Measurements from ENCODE around the gene IL25.
"Not testable (repeated sequence)": the region's sequence is repeated elsewhere in the genome, so short reads cannot be mapped to it uniquely, and the experiment has no call there.

Gene IL25

DNA sequence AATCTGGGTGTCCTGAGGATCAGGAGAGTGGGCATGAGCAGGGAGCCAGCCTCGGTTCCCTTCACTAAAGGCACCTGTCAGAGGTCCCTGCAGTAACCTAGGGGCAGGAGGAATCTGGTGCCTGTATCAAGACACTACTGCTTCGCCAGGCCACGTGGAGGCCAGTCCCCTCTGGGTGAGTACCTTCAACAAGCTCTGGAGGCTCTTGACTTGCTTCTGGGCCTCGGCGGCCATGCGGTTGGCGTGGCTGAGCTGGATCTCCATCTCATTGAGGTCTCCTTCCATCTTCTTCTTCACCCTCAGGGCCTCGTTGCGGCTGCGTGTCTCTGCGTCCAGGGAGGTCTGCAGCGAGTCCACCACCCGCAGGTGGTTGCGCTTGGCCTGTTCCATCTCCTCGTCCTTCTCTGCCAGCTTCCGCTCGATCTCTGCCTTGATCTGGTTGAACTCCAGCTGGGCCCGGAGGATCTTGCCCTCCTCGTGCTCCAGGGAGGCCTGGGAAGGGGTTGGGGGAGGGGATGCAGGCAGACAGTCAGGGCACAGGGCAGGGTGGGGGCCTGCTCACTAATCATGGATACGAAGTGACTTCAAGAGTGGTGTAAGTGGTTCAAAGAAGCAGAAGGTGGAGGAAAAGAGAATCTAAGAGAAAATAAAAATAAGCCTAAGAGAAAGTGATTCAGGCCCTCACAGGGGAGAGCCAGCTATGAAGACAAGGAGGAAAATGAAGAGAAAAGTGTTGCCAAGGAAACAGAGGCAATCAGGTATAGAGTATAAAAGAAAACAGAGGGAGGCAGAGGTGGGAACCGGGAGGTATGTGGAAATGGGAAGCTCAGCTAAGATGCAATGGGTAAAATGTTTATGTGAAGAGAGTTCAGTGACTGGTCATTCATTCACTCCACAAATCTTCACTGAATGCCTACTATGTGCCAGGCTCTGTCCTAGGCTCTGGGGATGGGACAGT lies 43.5 kb downstream of the IL25 start:
- H3K4me1 ChIP-seq (ENCODE audit: control insufficient read depth in 5 of 5, insufficient read depth in 5 of 5, low read length in 5 of 5) = no peaks in the 10 kb centered on the region
- H3K27ac ChIP-seq (ENCODE audit: low read depth, low read length) = no peak overlapping the region
- H3K27me3 ChIP-seq (ENCODE audit: control insufficient read depth in 5 of 5, insufficient read depth in 4 of 5, low read length in 5 of 5) = peaks cover 0 to 8% (median 5%) of the 10 kb centered on the region in 5 donors
- H3K9me3 ChIP-seq (ENCODE audit: control insufficient read depth in 5 of 5, low read length in 5 of 5) = no peaks in the 10 kb centered on the region
- H3K4me3 ChIP-seq (ENCODE audit: low read depth in 1 of 5, low read length in 5 of 5) = no peak overlapping the region
- H3K36me3 ChIP-seq (ENCODE audit: control insufficient read depth in 5 of 5, insufficient read depth in 5 of 5, low read length in 5 of 5) = no peaks in the 10 kb centered on the region
- H3K9ac ChIP-seq (ENCODE audit: low read length in 5 of 5) = no peak overlapping the region

DNA sequence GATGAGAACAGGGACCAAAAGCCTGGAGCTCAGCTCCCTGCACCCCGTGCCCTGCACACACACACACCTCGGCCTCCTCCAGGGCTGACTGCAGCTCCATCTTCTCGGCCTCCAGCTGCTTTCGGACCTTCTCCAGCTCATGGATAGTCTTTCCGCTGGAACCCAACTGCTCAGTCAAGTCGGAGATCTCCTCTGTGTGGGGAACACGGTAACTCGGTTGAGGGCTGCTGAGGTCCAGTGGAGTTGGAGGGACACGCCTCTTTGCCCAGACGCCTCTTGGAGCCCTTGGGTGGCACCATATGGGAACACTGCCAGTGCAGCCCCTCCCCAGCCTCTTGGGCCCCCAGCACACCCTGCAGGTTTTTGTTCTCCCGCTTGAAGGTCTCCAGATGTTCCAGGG lies 44.2 kb downstream of the IL25 start:
- H3K9me3 ChIP-seq (ENCODE audit: control insufficient read depth in 5 of 5, low read length in 5 of 5) = no peaks in the 10 kb centered on the region
- no peak overlapping the region for H3K27ac ChIP-seq (ENCODE audit: low read depth, low read length)
- no peaks in the 10 kb centered on the region for H3K4me1 ChIP-seq (ENCODE audit: control insufficient read depth in 5 of 5, insufficient read depth in 5 of 5, low read length in 5 of 5)
- H3K4me3 ChIP-seq (ENCODE audit: low read depth in 1 of 5, low read length in 5 of 5) = no peak overlapping the region
- no peak overlapping the region for H3K9ac ChIP-seq (ENCODE audit: low read length in 5 of 5)
- no peaks in the 10 kb centered on the region for H3K36me3 ChIP-seq (ENCODE audit: control insufficient read depth in 5 of 5, insufficient read depth in 5 of 5, low read length in 5 of 5)
- H3K27me3 ChIP-seq (ENCODE audit: control insufficient read depth in 5 of 5, insufficient read depth in 4 of 5, low read length in 5 of 5) = peaks cover 0 to 8% (median 5%) of the 10 kb centered on the region in 5 donors

DNA sequence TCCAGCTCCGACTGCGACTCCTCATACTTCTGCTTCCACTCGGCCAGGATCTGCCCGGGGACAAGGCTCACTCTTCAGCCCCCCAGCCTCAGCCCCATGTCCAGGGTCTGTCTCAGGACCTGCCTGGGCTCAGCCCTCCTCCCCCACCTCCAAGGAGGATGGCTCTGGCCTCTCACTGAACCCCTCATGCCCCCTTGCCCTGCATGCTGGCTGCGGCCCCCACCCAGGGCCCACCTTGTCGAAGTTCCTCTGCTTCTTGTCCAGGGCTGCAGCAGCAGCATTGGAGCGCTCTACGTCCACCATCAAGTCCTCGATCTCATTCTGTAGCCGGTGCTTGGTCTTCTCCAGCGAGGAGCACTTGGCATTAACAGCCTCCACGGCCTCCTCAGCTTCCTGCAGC lies 44.7 kb downstream of the IL25 start:
- H3K4me1 ChIP-seq (ENCODE audit: control insufficient read depth in 5 of 5, insufficient read depth in 5 of 5, low read length in 5 of 5); H3K4me3 ChIP-seq (ENCODE audit: low read depth in 1 of 5, low read length in 5 of 5); H3K27me3 ChIP-seq (ENCODE audit: control insufficient read depth in 5 of 5, insufficient read depth in 4 of 5, low read length in 5 of 5); H3K9me3 ChIP-seq (ENCODE audit: control insufficient read depth in 5 of 5, low read length in 5 of 5); H3K9ac ChIP-seq (ENCODE audit: low read length in 5 of 5); H3K36me3 ChIP-seq (ENCODE audit: control insufficient read depth in 5 of 5, insufficient read depth in 5 of 5, low read length in 5 of 5); H3K27ac ChIP-seq (ENCODE audit: low read depth, low read length): not testable (repeated sequence)

DNA sequence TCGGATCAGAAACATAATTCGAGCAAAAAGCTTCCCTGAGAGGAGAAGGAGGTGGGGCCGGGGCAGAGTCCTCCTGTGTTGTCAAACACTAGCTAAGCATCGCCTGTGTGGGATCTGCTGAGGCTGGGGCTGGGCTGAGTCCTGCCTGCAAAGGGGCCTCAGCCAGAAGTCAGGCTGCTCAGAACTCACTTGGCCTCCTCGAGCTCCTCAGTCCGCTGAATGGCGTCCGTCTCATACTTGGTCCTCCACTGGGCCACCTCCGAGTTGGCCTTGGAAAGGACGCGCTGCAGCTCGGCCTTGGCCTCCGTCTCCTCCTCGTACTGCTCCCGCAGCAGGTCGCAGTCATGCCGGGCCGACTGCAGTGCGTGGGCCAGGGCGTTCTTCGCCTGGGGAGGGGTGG lies 45.4 kb downstream of the IL25 start:
- no peak overlapping the region for H3K27ac ChIP-seq (ENCODE audit: low read depth, low read length)
- peaks cover 0 to 6% (median 2%) of the 10 kb centered on the region in 5 donors for H3K27me3 ChIP-seq (ENCODE audit: control insufficient read depth in 5 of 5, insufficient read depth in 4 of 5, low read length in 5 of 5)
- H3K4me3 ChIP-seq (ENCODE audit: low read depth in 1 of 5, low read length in 5 of 5) = no peak overlapping the region
- H3K9me3 ChIP-seq (ENCODE audit: control insufficient read depth in 5 of 5, low read length in 5 of 5) = no peaks in the 10 kb centered on the region
- H3K9ac ChIP-seq (ENCODE audit: low read length in 5 of 5) = no peak overlapping the region
- H3K36me3 ChIP-seq (ENCODE audit: control insufficient read depth in 5 of 5, insufficient read depth in 5 of 5, low read length in 5 of 5) = no peaks in the 10 kb centered on the region
- H3K4me1 ChIP-seq (ENCODE audit: control insufficient read depth in 5 of 5, insufficient read depth in 5 of 5, low read length in 5 of 5) = no peaks in the 10 kb centered on the region

DNA sequence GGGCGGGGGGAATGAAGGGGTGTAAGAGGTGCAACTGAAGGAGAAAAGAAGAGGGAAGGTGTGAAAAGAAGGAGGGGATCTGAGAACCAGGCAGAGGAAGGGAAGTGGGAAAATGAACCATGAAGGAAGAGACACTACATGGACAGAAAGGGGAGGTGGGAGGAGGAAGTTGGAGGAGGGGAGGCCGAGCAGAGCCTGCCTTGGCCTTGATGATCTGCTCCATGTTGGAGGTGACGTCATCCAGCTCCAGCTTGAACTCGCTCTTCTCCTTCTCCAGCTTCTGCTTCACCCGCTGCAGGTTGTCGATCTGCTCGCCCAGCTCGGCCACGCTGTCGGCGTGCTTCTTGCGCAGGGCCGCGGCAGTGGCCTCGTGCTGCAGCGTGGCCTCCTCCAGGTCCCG lies 47.0 kb downstream of the IL25 start:
- H3K9me3 ChIP-seq (ENCODE audit: control insufficient read depth in 5 of 5, low read length in 5 of 5); H3K4me1 ChIP-seq (ENCODE audit: control insufficient read depth in 5 of 5, insufficient read depth in 5 of 5, low read length in 5 of 5); H3K36me3 ChIP-seq (ENCODE audit: control insufficient read depth in 5 of 5, insufficient read depth in 5 of 5, low read length in 5 of 5); H3K4me3 ChIP-seq (ENCODE audit: low read depth in 1 of 5, low read length in 5 of 5); H3K27ac ChIP-seq (ENCODE audit: low read depth, low read length); H3K27me3 ChIP-seq (ENCODE audit: control insufficient read depth in 5 of 5, insufficient read depth in 4 of 5, low read length in 5 of 5); H3K9ac ChIP-seq (ENCODE audit: low read length in 5 of 5): not testable (repeated sequence)

DNA sequence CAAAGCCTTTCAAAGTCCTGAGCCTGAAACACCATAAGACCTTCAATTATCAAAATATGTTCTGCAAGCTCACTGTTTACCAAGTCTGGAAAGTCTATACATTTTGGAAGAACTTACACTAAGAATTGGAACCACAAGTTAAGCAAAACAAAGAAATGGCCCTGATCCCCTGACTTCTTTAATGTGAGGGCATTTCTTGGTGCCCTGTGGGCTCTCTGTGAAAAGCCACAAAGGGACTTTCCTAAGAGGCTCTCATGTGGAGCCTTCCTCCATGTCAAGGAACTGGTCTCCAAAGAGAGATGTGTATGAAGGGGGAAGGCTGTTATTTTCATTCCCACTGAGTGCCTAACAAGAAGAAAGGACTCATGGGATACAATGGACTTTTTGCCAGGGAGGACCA lies 49.0 kb downstream of the IL25 start:
- no peaks in the 10 kb centered on the region for H3K4me1 ChIP-seq (ENCODE audit: control insufficient read depth in 5 of 5, insufficient read depth in 5 of 5, low read length in 5 of 5)
- H3K4me3 ChIP-seq (ENCODE audit: low read depth in 1 of 5, low read length in 5 of 5) = no peak overlapping the region
- H3K36me3 ChIP-seq (ENCODE audit: control insufficient read depth in 5 of 5, insufficient read depth in 5 of 5, low read length in 5 of 5) = no peaks in the 10 kb centered on the region
- H3K27me3 ChIP-seq (ENCODE audit: control insufficient read depth in 5 of 5, insufficient read depth in 4 of 5, low read length in 5 of 5) = peaks cover 0 to 6% (median 2%) of the 10 kb centered on the region in 5 donors
- H3K9me3 ChIP-seq (ENCODE audit: control insufficient read depth in 5 of 5, low read length in 5 of 5) = no peaks in the 10 kb centered on the region
- no peak overlapping the region for H3K9ac ChIP-seq (ENCODE audit: low read length in 5 of 5)
- H3K27ac ChIP-seq (ENCODE audit: low read depth, low read length) = no peak overlapping the region

DNA sequence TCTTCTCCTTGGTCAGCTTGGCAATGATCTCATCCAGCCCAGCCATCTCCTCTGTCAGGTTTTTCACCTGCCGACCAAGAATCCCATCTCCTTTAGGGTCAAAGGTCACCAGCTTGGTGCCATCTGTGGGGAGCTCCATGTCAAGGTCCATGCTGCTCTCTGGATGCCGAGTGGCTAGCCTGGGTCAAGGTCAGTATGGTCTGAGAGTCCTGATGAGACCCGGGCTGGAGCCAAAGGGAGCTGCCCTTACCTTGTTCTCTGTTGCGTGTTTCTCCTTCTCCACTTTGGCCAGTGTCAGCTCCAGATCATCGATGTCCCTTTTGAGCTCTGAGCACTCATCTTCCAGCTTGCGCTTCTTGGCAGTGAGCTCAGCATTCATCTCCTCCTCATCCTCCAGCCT lies 51.0 kb downstream of the IL25 start:
- no peaks in the 10 kb centered on the region for H3K36me3 ChIP-seq (ENCODE audit: control insufficient read depth in 5 of 5, insufficient read depth in 5 of 5, low read length in 5 of 5)
- no peak overlapping the region for H3K9ac ChIP-seq (ENCODE audit: low read length in 5 of 5)
- H3K4me1 ChIP-seq (ENCODE audit: control insufficient read depth in 5 of 5, insufficient read depth in 5 of 5, low read length in 5 of 5) = no peaks in the 10 kb centered on the region
- no peak overlapping the region for H3K27ac ChIP-seq (ENCODE audit: low read depth, low read length)
- peaks cover 0 to 4% (median 0%) of the 10 kb centered on the region in 5 donors for H3K27me3 ChIP-seq (ENCODE audit: control insufficient read depth in 5 of 5, insufficient read depth in 4 of 5, low read length in 5 of 5)
- no peaks in the 10 kb centered on the region for H3K9me3 ChIP-seq (ENCODE audit: control insufficient read depth in 5 of 5, low read length in 5 of 5)
- H3K4me3 ChIP-seq (ENCODE audit: low read depth in 1 of 5, low read length in 5 of 5) = no peak overlapping the region

DNA sequence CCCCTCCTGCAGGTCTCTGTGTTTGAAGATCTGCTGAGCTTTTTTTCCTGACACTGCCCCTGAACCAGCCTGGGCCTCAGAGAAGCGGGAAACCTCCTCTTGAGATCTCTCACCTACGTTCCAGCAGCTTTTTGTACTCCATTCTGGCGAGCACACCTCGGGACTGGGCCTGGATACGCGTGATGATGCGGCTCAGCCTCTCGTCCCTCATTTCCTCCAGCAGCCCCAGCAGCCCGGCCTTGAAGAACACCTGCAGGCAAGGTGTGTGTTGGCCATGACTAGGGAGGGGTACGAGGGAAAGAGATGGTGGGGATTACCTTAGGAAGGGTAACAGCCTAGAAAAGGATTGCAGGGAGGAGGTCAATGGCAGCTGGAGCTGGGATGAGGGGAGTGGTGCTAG lies 52.6 kb downstream of the IL25 start:
- H3K27ac ChIP-seq (ENCODE audit: low read depth, low read length) = no peak overlapping the region
- no peak overlapping the region for H3K4me3 ChIP-seq (ENCODE audit: low read depth in 1 of 5, low read length in 5 of 5)
- H3K27me3 ChIP-seq (ENCODE audit: control insufficient read depth in 5 of 5, insufficient read depth in 4 of 5, low read length in 5 of 5) = peaks cover 0 to 10% (median 4%) of the 10 kb centered on the region in 5 donors
- no peak overlapping the region for H3K9ac ChIP-seq (ENCODE audit: low read length in 5 of 5)
- H3K36me3 ChIP-seq (ENCODE audit: control insufficient read depth in 5 of 5, insufficient read depth in 5 of 5, low read length in 5 of 5) = no peaks in the 10 kb centered on the region
- H3K4me1 ChIP-seq (ENCODE audit: control insufficient read depth in 5 of 5, insufficient read depth in 5 of 5, low read length in 5 of 5) = no peaks in the 10 kb centered on the region
- H3K9me3 ChIP-seq (ENCODE audit: control insufficient read depth in 5 of 5, low read length in 5 of 5) = no peaks in the 10 kb centered on the region

DNA sequence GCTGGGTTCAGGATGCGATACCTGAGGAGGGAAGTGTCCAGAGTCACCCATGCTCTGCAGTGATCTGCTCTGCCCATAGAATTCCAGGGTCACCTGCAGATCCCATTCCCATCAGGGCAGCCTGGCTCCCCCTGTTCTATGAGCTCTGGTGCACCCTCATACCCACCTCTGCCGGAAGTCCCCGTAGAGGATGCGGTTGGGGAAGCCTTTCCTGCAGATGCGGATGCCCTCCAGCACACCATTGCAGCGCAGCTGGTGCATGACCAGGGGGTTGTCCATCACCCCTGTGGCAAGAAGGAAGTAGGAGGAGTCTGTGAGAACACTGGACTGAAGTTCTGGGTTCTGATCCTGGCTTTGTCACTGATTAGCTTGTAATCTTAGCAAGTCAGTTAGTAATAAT lies 53.2 kb downstream of the IL25 start:
- not testable (repeated sequence) for H3K36me3 ChIP-seq (ENCODE audit: control insufficient read depth in 5 of 5, insufficient read depth in 5 of 5, low read length in 5 of 5); H3K9me3 ChIP-seq (ENCODE audit: control insufficient read depth in 5 of 5, low read length in 5 of 5); H3K27ac ChIP-seq (ENCODE audit: low read depth, low read length); H3K4me3 ChIP-seq (ENCODE audit: low read depth in 1 of 5, low read length in 5 of 5); H3K9ac ChIP-seq (ENCODE audit: low read length in 5 of 5); H3K4me1 ChIP-seq (ENCODE audit: control insufficient read depth in 5 of 5, insufficient read depth in 5 of 5, low read length in 5 of 5)
- peaks cover 0 to 11% (median 4%) of the 10 kb centered on the region in 5 donors for H3K27me3 ChIP-seq (ENCODE audit: control insufficient read depth in 5 of 5, insufficient read depth in 4 of 5, low read length in 5 of 5)
